Upper lobe of left lung (tissue), 6 donors: ENCODE data around the gene APOBEC3B. TPM values are rescaled to one million over a fixed set of nuclear protein-coding genes. Genes with fewer than 3 reads are reported as not detected.
A peak's percentile ranks its signal among the peaks of the same experiment; 100 is the strongest.

Experiments used
- ATAC-seq, 2 donors: fragments of 200-7000 bp; cut with Tn5 transposase; one replicate each; pipeline ENCODE4 v1.9.1; 2022; ENCODE audit warnings: mild to moderate bottlenecking in 2 of 2, moderate library complexity in 2 of 2; ENCODE audit not compliant: low FRiP score in 2 of 2
- DNase-seq, 2 donors: peaks; one replicate each; pipeline ENCODE4 v3.0.0-alpha.2; 2019 to 2020
- H3K27ac ChIP-seq, 4 donors: fragments of 200-600 bp; sonication (generic); one replicate each; pipeline ENCODE4 v1.5.1; 2016 to 2019
- H3K27me3 ChIP-seq, 4 donors: fragments of 200-600 bp; sonication (generic); one replicate each; pipeline ENCODE4 v1.5.1; 2017 to 2019
- H3K36me3 ChIP-seq, 4 donors: fragments of 200-600 bp; sonication (generic); one replicate each; pipeline ENCODE4 v1.5.1; 2016 to 2019
- H3K4me1 ChIP-seq, 4 donors: fragments of 200-600 bp; sonication (generic); one replicate each; pipeline ENCODE4 v1.5.1; 2018 to 2019
- H3K4me3 ChIP-seq, 4 donors: fragments of 200-600 bp; sonication (generic); one replicate each; pipeline ENCODE4 v1.5.1; 2017 to 2019; ENCODE audit warnings: mild to moderate bottlenecking in 2 of 4, moderate library complexity in 1 of 4
- H3K9me3 ChIP-seq, 4 donors: fragments of 200-600 bp; sonication (generic); one replicate each; pipeline ENCODE4 v1.5.1; 2018 to 2019
- CTCF ChIP-seq, 6 experiments: fragments of 450-650 bp in 4 of 6; fragments of 200-600 bp in 2 of 6; sonication (generic) in 2 of 6; IDR thresholded peaks; one replicate each; pipeline ENCODE4 v1.5.1; 2016 to 2019; ENCODE audit warnings: antibody characterized with exemption in 6 of 6
- EP300 ChIP-seq, 4 donors: sonication (generic); formaldehyde crosslinking; IDR thresholded peaks; one replicate each; pipeline ENCODE4 v1.5.1; 2017; ENCODE audit warnings: antibody characterized with exemption in 4 of 4, control low read depth in 2 of 4
- POLR2A ChIP-seq, 4 donors: fragments of 450-650 bp; IDR thresholded peaks; one replicate each; pipeline ENCODE4 v1.5.1; 2016 to 2017; ENCODE audit warnings: antibody characterized with exemption in 4 of 4, mild to moderate bottlenecking in 2 of 4
- POLR2AphosphoS5 ChIP-seq, 2 donors: sonication (generic); formaldehyde crosslinking; IDR thresholded peaks; one replicate each; pipeline ENCODE4 v1.5.1; 2017; ENCODE audit warnings: antibody characterized with exemption in 2 of 2
- WGBS, 2 donors: methylation state at CpG; one replicate each; pipeline ENCODE4 v1.1.5; 2017 to 2018; 5-methylcytosine and 5-hydroxymethylcytosine counted together
- total RNA-seq, 6 donors: library from RNA; depleted of rRNA in 4 of 6; stranded (reverse); fragments of >200 nt in 4 of 6; gene quantifications; one replicate each; pipeline versions ENCODE4 v1.1.0 to v1.2.1, GENCODE V29; 2016 to 2021
- donor health status: DM: no; HTN: no; CAD: no; lungs with moderate emphysema.
- donor health status: DM: no; HTN: yes; CAD: no; lungs with severe emphysema.

The APOBEC3B gene
- total RNA-seq, 6 donors from 2014 or later: 0.89 to 5.8 (median 1.5) TPM; not detected in 2

GRCh38 chr22:38948181-38948940, 33.8 kb upstream of the APOBEC3B start:
- Histone ChIP-seq H3K4me3 (no peak overlapping the region), H3K27me3 (no peaks in the 10 kb centered on the region), H3K27ac (no peak overlapping the region), H3K4me1 (peaks cover 0 to 10% (median 6%) of the 10 kb centered on the region in 4 donors), H3K36me3 (no peaks in the 10 kb centered on the region), H3K9me3 (no peaks in the 10 kb centered on the region)
- 83 to 92% methylated on average over 7 of the region's 7 CpGs for WGBS, 2 donors
- ATAC-seq (no peak), DNase-seq (peak in 1 of 2 donors; percentile 14)
- TF ChIP-seq POLR2A (IDR thresholded peaks at IDR 0.05) (no peak), POLR2AphosphoS5 (IDR thresholded peaks at IDR 0.05) (no peak), CTCF (IDR thresholded peaks at IDR 0.05) (no peak), EP300 (IDR thresholded peaks at IDR 0.05) (no peak)

GRCh38 chr22:38949889-38950405, 32.2 kb upstream of the APOBEC3B start:
- WGBS, 2 donors: 68 to 79% methylated on average over 8 of the region's 8 CpGs
- Histone ChIP-seq H3K27ac (no peak overlapping the region), H3K27me3 (no peaks in the 10 kb centered on the region), H3K9me3 (no peaks in the 10 kb centered on the region), H3K4me3 (no peak overlapping the region), H3K4me1 (peaks cover 0 to 10% (median 6%) of the 10 kb centered on the region in 4 donors), H3K36me3 (no peaks in the 10 kb centered on the region)
- ATAC-seq (no peak), DNase-seq (peak in 1 of 2 donors; percentile 14)
- TF ChIP-seq POLR2AphosphoS5 (IDR thresholded peaks at IDR 0.05) (no peak), CTCF (IDR thresholded peaks at IDR 0.05) (no peak), POLR2A (IDR thresholded peaks at IDR 0.05) (no peak), EP300 (IDR thresholded peaks at IDR 0.05) (no peak)

- WGBS, 2 donors: 86% methylated on average over 13 of the region's 13 CpGs
- Histone ChIP-seq H3K27me3 (no peaks in the 10 kb centered on the region), H3K27ac (no peak overlapping the region), H3K4me1 (peaks cover 0 to 10% (median 5%) of the 10 kb centered on the region in 4 donors), H3K36me3 (no peaks in the 10 kb centered on the region), H3K4me3 (no peak overlapping the region), H3K9me3 (no peaks in the 10 kb centered on the region)
- peak in 1 of 2 donors; percentile 14 for DNase-seq
- no peak for TF ChIP-seq CTCF (IDR thresholded peaks at IDR 0.05)
- no peak for TF ChIP-seq EP300 (IDR thresholded peaks at IDR 0.05)
- TF ChIP-seq POLR2AphosphoS5 (IDR thresholded peaks at IDR 0.05): no peak
- TF ChIP-seq POLR2A (IDR thresholded peaks at IDR 0.05): no peak
- ATAC-seq: no peak
Measured at GRCh38 chr22:38950527-38951295, 31.4 kb upstream of the APOBEC3B start.

- DNase-seq: peak in 1 of 2 donors; percentile 58
- Histone ChIP-seq H3K27ac (peak overlapping the region; percentile 59 to 85 (median 80)), H3K9me3 (no peaks in the 10 kb centered on the region), H3K4me3 (no peak overlapping the region), H3K4me1 (peaks cover 0 to 10% (median 5%) of the 10 kb centered on the region in 4 donors), H3K27me3 (no peaks in the 10 kb centered on the region), H3K36me3 (no peaks in the 10 kb centered on the region)
- TF ChIP-seq POLR2A (IDR thresholded peaks at IDR 0.05): no peak
- TF ChIP-seq POLR2AphosphoS5 (IDR thresholded peaks at IDR 0.05): peak in 1 of 2 donors; percentile 24
- TF ChIP-seq CTCF (IDR thresholded peaks at IDR 0.05): no peak
- peak in 1 of 2 donors; percentile 17 for ATAC-seq
- 18 to 49% methylated on average over 2 of the region's 2 CpGs for WGBS, 2 donors
Measured at GRCh38 chr22:38951734-38952133, 30.4 kb upstream of the APOBEC3B start.
